Stimulated activated CD4-positive, alpha-beta T cell treated with anti-CD3 and anti-CD28 coated beads, Interleukin-4, amount 100 ng/mL, for 48 hours (primary cell): ENCODE results near the gene KNG1.

Experiments used
- DNase-seq, 2 donors: peaks; one replicate each; pipeline ENCODE4 v3.0.0-alpha.2; 2020; ENCODE audit warnings: low read depth in 2 of 2

Gene KNG1

GRCh38 chr3:186779204-186779603, 62.0 kb downstream of the KNG1 start:
- no peak for DNase-seq

- no peak for DNase-seq
Observed at GRCh38 chr3:186782542-186783057, 65.4 kb downstream of the KNG1 start.

GRCh38 chr3:186783058-186783730, 66.0 kb downstream of the KNG1 start, which contains the start of gene EIF4A2:
Gene EIF4A2 (plus strand): TSS chr3:186783577. CDS start chr3:186783611, 34 bp downstream.
- DNase-seq, result peak; percentile 82 to 89

GRCh38 chr3:186783731-186784515, 66.8 kb downstream of the KNG1 start:
- peak; percentile 60 to 64 for DNase-seq

- no peak for DNase-seq
Observed at GRCh38 chr3:186784820-186785494, 67.8 kb downstream of the KNG1 start.

- DNase-seq, result no peak
Observed at GRCh38 chr3:186785495-186786018, 68.4 kb downstream of the KNG1 start.

GRCh38 chr3:186786922-186787321, 69.8 kb downstream of the KNG1 start:
- DNase-seq, result no peak

- no peak for DNase-seq
Observed at GRCh38 chr3:186787642-186788481, 70.7 kb downstream of the KNG1 start.

- DNase-seq, result no peak
Observed at GRCh38 chr3:186788482-186789370, 71.6 kb downstream of the KNG1 start.

- DNase-seq, result no peak
Observed at GRCh38 chr3:186789554-186790260, 72.5 kb downstream of the KNG1 start.

- DNase-seq, result no peak
Observed at GRCh38 chr3:186790261-186790981, 73.3 kb downstream of the KNG1 start.
